Posterior cingulate gyrus (tissue), 11 donors: ENCODE measurements around the gene PRR27.
"Not testable (repeated sequence)": the region's sequence is repeated elsewhere in the genome, so short reads cannot be mapped to it uniquely, and the experiment has no call there.

Experiments
- DNase-seq, 10 donors: peaks; one replicate each; pipeline versions ENCODE4 v3.0.0 to v3.0.0-alpha.2; 2020 to 2021; ENCODE audit warnings: mixed read lengths in 3 of 10
- intact Hi-C: fragments of 100-400 bp; cut with DNase I; formaldehyde crosslinking; loops from one replicate; pipeline ENCODE4 v1.15.1; 2023

PRR27 gene

DNA sequence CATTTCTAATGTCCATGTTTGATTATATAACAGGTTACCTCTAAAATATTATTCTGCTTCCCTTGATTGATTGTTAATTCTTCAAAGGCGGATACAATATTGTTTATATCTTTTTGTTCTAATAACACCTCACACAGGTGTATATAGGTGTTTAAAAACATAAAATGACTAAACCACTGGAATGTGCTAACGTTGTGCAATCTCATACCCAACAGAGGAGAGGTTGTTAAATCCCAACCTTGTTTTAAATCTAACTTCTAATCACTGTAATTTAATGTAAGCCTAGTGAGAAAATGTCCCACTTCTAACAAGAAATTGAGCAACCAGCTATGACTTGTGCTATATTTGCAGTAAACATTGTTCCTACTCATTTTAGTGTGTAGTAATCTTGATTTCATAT lies 42.8 kb downstream of the PRR27 start:
- intact Hi-C loops: no loop called here
- no peak for DNase-seq

DNA sequence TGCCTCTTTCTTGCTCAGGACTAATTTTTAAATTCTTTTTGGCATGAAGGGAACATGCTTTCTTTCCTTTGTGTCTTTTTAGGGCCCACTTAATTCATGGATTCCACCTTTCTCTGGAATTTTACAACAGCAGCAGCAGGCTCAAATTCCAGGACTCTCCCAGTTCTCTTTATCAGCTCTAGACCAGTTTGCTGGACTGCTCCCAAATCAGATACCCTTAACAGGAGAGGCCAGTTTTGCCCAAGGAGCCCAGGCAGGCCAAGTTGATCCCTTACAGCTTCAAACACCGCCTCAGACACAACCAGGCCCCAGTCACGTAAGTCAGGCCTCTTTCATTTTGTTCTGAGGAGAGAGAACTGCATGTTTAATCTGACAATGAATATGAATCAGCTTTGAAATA lies 43.8 kb downstream of the PRR27 start:
- DNase-seq: no peak
- intact Hi-C loops: no loop called here

DNA sequence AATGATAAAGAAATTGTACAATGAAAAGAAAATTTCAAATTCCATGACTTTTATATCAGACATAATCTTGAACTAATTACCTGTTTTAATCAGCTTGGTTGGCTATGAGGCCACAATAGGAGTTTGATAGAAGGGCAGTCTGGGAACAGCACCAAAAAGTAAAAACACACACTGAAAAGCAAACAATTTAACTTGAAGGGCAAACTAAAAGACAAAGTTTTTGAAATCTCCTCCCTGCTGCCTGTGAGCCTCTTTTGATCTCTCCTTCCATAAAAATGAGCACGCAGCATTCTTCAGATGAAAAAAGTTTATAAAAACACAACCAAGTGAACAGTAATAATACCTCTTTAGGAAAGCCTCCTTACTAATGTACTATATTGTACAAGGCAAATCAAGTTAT lies 49.6 kb downstream of the PRR27 start:
- intact Hi-C loops: no loop called here
- DNase-seq: no peak

DNA sequence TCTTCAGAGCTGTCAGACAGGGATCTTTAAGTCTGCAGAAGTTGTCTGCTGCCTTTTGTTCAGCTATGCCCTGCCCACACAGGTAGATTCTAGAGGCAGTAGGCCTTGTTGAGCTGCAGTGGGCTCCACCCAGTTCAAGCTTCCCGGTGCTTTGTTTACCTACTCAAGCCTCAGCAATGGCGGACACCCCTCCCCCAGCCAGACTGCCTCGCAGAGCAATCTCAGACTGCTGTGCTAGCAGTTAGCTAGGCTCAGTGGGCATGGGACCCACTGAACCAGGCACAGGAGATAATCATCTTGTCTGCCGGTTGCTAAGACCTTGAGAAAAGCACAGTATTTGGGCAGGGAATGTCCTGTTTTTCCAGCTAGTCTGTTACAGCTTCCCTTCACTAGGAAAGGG lies 58.7 kb downstream of the PRR27 start:
- intact Hi-C loops: not testable (repeated sequence)
- peak in 1 of 10 donors; percentile 22 for DNase-seq
